ENCODE results near the gene ZNF25. TPM values are rescaled to one million over a fixed set of nuclear protein-coding genes. Genes with fewer than 3 reads are reported as not detected.
"Not testable (repeated sequence)": the region's sequence is repeated elsewhere in the genome, so short reads cannot be mapped to it uniquely, and the experiment has no call there.

ZNF25 gene
- total RNA-seq: 7.6 and 7.9 TPM in 2 replicates

DNA sequence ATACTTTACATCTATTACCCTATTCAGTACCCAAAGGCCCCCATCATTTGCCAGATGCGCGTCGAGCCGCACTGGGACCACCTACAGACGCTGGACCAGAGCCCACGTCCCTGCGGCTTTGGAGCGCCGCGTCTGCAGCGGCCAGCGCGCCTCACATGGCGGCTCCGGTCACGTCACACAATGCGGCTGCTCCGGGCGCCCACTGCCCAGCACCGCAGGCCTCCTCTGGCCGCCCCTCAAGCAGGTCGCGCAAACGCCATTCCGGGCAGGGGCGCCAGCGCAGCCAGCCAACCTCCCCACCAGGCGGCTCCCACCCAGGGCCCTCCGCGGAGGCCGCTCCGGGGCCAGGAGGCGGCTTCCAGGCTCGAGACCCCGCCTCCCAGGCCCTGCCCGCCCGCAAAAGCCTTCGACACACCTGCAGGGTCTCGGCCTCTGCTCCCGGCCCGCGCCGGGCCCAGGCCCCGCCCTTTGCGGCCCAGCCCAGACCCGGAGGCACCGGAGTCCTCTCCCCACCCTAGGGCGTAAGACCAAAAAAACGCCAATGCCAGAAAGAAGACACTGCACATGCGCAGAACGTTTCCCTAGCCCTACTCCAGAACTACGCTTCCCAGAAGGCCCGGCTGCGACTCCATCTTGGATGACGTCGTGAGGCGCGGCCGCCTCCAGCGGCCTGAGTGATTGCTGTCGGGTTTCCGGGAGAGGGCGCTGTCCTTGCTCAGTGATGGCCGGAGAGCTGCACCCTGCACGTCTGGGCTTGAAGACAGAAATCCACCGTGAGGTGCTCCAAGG is at the start of gene ZNF25:
Gene ZNF25 (minus strand): TSS at position 557 of the 789 bp plus-strand sequence. CDS start 4,925 bp downstream, outside the sequence.
- H3K4me1 Mint-ChIP-seq: peaks cover 23% of the 10 kb centered on the region
- H3K27ac Mint-ChIP-seq: peak within 1 kb of the TSS; percentile 98
- peaks cover 5% of the 10 kb centered on the region for H3K9me3 Mint-ChIP-seq
- peak; percentile 98 for DNase-seq
- peak within 1 kb of the TSS; percentile 95 for H3K4me3 Mint-ChIP-seq
- intact Hi-C loops (cut with micrococcal nuclease): loop anchor here (1.0 to 10.0 kb wide), 4 partner anchors 34 to 389 kb away; partner anchors contain the start of genes ZNF248, ZNF33A and ZNF37A
- H3K27me3 Mint-ChIP-seq: no peaks in the 10 kb centered on the region
- peaks cover 21% of the 10 kb centered on the region for H3K36me3 Mint-ChIP-seq (ENCODE audit: low read depth)

DNA sequence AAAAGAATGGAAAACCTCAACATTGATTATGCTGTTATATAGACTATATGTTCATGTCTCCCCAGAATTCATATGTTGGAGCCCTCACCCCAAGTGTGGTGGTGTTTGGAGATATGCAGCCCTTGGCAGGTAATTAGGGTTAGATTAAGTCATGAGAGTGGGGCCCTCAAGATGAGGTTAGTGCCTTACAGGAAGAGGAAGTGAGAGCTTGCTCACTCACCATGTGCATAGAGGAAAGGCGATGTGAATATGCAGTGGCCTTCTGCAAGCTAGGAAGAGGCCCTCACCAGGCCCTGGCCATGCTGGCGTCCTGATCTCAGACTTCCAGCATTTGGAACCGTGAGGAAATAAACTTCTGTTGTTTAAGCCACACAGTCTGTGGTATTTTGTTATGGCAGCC is 48.8 kb upstream of the ZNF25 start:
- H3K27ac Mint-ChIP-seq: peak overlapping the region; percentile 65
- H3K36me3 Mint-ChIP-seq (ENCODE audit: low read depth): peaks cover 92% of the 10 kb centered on the region
- intact Hi-C loops (cut with micrococcal nuclease): no loop called here
- H3K27me3 Mint-ChIP-seq: no peaks in the 10 kb centered on the region
- peaks cover 15% of the 10 kb centered on the region for H3K4me1 Mint-ChIP-seq
- H3K9me3 Mint-ChIP-seq: peaks cover 28% of the 10 kb centered on the region
- H3K4me3 Mint-ChIP-seq: no peak overlapping the region
- no peak for DNase-seq

DNA sequence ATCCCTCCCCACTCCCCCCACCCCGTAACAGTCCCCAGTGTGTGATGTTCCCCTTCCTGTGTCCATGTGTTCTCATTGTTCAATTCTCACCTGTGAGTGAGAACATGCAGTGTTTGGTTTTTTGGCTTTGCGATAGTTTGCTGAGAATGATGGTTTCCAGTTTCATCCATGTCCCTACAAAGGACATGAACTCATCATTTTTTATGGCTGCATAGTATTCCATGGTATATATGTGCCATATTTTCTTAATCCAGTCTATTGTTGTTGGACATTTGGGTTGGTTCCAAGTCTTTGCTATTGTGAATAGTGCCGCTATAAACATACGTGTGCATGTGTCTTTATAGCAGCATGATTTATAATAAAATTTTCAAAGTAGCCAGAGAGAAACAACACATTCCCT is 42.7 kb upstream of the ZNF25 start:
- H3K27ac Mint-ChIP-seq; DNase-seq; H3K4me1 Mint-ChIP-seq; H3K4me3 Mint-ChIP-seq; H3K27me3 Mint-ChIP-seq; intact Hi-C loops (cut with micrococcal nuclease): not testable (repeated sequence)
- Mint-ChIP-seq H3K9me3 (peaks cover 25% of the 10 kb centered on the region), H3K36me3 (ENCODE audit: low read depth) (peaks cover 87% of the 10 kb centered on the region)

DNA sequence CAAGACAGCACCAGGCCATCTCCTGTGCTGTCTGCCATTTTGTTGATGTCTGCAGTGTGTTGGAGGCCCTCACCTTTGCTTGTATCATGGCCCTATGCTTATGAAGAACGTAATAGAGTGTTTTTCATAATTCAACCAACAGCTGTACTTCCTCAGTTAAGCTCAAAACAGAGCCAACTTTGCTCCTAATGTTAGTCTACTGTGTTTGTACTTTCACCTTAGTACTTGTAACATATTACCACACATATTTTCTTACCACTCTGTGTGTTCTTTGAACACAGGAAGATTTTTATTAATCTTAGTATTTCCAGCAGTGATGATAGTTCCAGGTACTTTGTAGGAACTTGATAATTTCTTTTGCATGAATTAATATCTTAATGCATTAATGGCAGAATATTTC is 39.9 kb upstream of the ZNF25 start:
- Mint-ChIP-seq H3K27me3 (no peaks in the 10 kb centered on the region), H3K9me3 (peaks cover 25% of the 10 kb centered on the region), H3K4me3 (no peak overlapping the region), H3K36me3 (ENCODE audit: low read depth) (peaks cover 73% of the 10 kb centered on the region), H3K27ac (no peak overlapping the region), H3K4me1 (peaks cover 10% of the 10 kb centered on the region)
- DNase-seq: no peak
- intact Hi-C loops (cut with micrococcal nuclease): no loop called here

DNA sequence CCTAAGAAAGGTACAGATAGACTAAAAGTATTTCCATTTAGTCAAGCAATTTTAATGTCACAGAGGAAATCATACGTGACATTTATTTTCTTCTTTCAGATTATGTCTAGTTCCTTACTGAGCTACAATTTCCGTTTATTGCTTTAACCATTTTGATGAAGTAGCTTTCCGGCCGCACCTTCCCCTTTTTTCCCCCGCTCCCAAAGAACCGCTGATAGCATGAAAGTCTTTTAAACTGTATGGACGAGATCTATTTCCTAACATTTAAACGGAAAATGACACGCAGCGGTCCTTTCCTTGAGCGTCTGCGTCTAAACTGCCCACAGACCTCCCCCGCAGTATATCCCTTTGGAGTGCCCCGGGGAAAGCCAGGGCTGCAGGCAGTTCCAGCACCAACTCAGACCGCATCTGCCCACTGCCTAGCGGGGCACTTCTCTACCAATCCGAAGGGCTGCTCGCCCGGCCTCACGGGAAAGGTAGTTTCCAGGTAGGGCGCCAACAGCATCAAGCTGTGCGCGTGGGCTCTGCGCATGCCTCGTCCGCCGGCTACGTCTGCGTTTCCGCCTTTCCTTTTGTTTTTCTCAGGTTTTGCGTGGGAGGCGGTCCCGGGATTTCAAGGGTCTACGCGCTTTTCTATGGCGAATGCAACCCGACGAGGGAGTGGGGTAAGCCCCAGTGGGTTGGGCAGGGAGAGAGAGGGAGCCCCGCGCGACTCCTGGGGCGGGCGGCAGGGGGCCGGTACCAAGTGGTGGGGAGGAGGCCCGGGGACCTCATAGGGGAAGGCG is 33.9 kb upstream of the ZNF25 start, which contains the start of gene ZNF33A:
Gene ZNF33A (plus strand): TSS at position 557 of the 785 bp plus-strand sequence. CDS start 1,667 bp downstream, outside the sequence.
- Mint-ChIP-seq H3K36me3 (ENCODE audit: low read depth) (peaks cover 23% of the 10 kb centered on the region), H3K9me3 (no peaks in the 10 kb centered on the region), H3K4me1 (peaks cover 20% of the 10 kb centered on the region), H3K4me3 (peak within 1 kb of the TSS; percentile 87), H3K27ac (peak within 1 kb of the TSS; percentile 99), H3K27me3 (no peaks in the 10 kb centered on the region)
- intact Hi-C loops (cut with micrococcal nuclease): loop anchor here (1.0 to 2.0 kb wide), 3 partner anchors 34 to 392 kb away; partner anchors contain the start of genes ZNF248 and ZNF25
- peak; percentile 97 for DNase-seq

GRCh38 chr10:38007991-38008390 is 31.5 kb upstream of the ZNF25 start:
- H3K4me3 Mint-ChIP-seq: no peak overlapping the region
- no peak for DNase-seq
- intact Hi-C loops (cut with micrococcal nuclease): no loop called here
- H3K36me3 Mint-ChIP-seq (ENCODE audit: low read depth): peaks cover 9% of the 10 kb centered on the region
- H3K4me1 Mint-ChIP-seq: peaks cover 17% of the 10 kb centered on the region
- no peaks in the 10 kb centered on the region for H3K27me3 Mint-ChIP-seq
- no peak overlapping the region for H3K27ac Mint-ChIP-seq
- H3K9me3 Mint-ChIP-seq: no peaks in the 10 kb centered on the region

GRCh38 chr10:38007551-38007950 is 31.1 kb upstream of the ZNF25 start:
- no peak overlapping the region for H3K4me3 Mint-ChIP-seq
- no peak overlapping the region for H3K27ac Mint-ChIP-seq
- intact Hi-C loops (cut with micrococcal nuclease): no loop called here

DNA sequence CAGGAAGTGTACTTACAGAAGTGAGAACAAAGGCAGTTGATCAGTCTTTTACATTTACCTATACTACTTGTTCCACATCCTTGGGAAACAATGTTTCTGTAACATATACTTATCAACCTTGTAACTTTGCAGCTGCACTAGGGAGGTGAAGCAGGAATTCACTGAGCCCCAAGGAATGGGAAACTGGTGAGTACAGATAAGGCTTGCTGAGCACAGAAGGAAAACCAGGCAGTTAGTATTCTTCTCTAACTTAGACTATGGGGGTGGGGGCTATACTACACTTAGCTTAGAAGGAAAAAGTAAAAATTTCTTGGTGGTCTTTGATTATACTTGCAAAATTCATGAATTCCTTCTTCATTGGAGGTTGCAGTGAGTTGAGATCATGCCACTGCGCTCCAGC is 27.1 kb upstream of the ZNF25 start:
- H3K27ac Mint-ChIP-seq: no peak overlapping the region
- intact Hi-C loops (cut with micrococcal nuclease): no loop called here

More at GRCh38 chr10:38007551-38007950, 31.1 kb upstream of the ZNF25 start:
- no peak for DNase-seq
- Mint-ChIP-seq H3K4me1 (peaks cover 15% of the 10 kb centered on the region), H3K27me3 (no peaks in the 10 kb centered on the region), H3K9me3 (no peaks in the 10 kb centered on the region), H3K36me3 (ENCODE audit: low read depth) (peaks cover 7% of the 10 kb centered on the region)

DNA sequence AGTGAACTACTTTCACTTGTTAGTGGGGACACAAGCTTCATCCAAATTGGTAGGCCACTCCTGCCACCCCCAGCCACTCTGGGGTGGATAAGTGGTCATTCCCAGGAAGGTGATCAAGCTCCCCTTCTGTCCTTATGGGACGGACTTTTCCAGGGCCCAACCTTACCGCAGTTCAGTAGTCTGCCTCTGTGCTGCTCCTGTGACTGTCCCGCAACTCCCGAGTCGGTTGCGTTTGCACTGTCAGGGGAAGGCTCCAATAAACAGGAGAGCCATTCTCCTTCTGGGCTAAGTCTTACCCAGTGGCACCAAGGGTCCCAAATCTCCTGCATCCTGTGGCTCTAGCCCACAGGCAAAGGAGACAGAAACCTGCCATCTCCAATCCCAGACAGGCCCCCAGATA is 26.6 kb upstream of the ZNF25 start:
- H3K9me3 Mint-ChIP-seq: no peaks in the 10 kb centered on the region
- intact Hi-C loops (cut with micrococcal nuclease): no loop called here
- H3K36me3 Mint-ChIP-seq (ENCODE audit: low read depth): no peaks in the 10 kb centered on the region
- H3K4me3 Mint-ChIP-seq: no peak overlapping the region
- DNase-seq: no peak
- no peaks in the 10 kb centered on the region for H3K27me3 Mint-ChIP-seq
- no peaks in the 10 kb centered on the region for H3K4me1 Mint-ChIP-seq
- no peak overlapping the region for H3K27ac Mint-ChIP-seq

More for the DNA sequence above, 27.1 kb upstream of the ZNF25 start:
- Mint-ChIP-seq H3K4me3 (no peak overlapping the region), H3K27me3 (no peaks in the 10 kb centered on the region), H3K9me3 (no peaks in the 10 kb centered on the region), H3K4me1 (no peaks in the 10 kb centered on the region), H3K36me3 (ENCODE audit: low read depth) (no peaks in the 10 kb centered on the region)
- no peak for DNase-seq

DNA sequence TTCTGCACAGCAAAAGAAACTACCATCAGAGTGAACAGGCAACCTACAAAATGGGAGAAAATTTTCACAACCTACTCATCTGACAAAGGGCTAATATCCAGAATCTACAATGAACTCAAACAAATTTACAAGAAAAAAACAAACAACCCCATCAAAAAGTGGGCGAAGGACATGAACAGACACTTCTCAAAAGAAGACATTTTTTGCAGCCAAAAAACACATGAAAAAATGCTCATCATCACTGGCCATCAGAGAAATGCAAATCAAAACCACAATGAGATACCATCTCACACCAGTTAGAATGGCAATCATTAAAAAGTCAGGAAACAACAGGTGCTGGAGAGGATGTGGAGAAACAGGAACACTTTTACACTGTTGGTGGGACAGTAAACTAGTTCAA is 24.0 kb upstream of the ZNF25 start:
- H3K27ac Mint-ChIP-seq; H3K4me3 Mint-ChIP-seq; H3K27me3 Mint-ChIP-seq; H3K36me3 Mint-ChIP-seq (ENCODE audit: low read depth); H3K4me1 Mint-ChIP-seq; DNase-seq; intact Hi-C loops (cut with micrococcal nuclease); H3K9me3 Mint-ChIP-seq: not testable (repeated sequence)

DNA sequence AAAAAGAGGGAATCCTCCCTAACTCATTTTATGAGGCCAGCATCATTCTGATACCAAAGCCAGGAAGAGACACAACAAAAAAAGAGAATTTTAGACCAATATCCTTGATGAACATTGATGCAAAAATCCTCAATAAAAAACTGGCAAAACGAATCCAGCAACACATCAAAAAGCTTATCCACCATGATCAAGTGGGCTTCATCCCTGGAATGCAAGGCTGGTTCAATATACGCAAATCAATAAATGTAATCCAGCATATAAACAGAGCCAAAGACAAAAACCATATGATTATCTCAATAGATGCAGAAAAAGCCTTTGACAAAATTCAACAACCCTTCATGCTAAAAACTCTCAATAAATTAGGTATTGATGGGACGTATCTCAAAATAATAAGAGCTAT is 22.5 kb upstream of the ZNF25 start:
- H3K4me3 Mint-ChIP-seq; H3K27me3 Mint-ChIP-seq; H3K27ac Mint-ChIP-seq; DNase-seq; H3K36me3 Mint-ChIP-seq (ENCODE audit: low read depth); intact Hi-C loops (cut with micrococcal nuclease); H3K4me1 Mint-ChIP-seq; H3K9me3 Mint-ChIP-seq: not testable (repeated sequence)

DNA sequence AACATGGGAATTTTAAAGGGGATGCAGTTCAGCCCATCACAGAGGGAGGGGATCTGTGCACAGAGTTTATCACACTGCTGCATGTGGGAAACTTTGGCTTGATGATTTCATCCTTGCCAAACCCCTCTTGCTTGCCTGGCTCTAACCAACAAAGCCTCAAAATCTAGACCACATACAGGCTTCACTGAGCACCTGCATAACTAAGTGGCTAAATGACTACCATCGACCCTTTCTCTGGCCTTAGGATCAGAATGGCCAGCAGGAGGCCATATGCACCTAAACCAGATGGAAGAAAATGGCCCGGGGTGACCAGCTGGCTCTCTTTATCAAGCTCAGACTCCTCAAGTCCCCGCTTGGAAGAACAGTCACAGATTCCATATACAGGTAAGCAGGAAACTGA is 15.6 kb upstream of the ZNF25 start:
- Mint-ChIP-seq H3K4me1 (no peaks in the 10 kb centered on the region), H3K36me3 (ENCODE audit: low read depth) (no peaks in the 10 kb centered on the region), H3K27me3 (no peaks in the 10 kb centered on the region), H3K27ac (no peak overlapping the region), H3K4me3 (no peak overlapping the region), H3K9me3 (no peaks in the 10 kb centered on the region)
- no peak for DNase-seq
- intact Hi-C loops (cut with micrococcal nuclease): no loop called here

GRCh38 chr10:37991655-37992054 is 15.2 kb upstream of the ZNF25 start:
- Mint-ChIP-seq H3K27ac (no peak overlapping the region), H3K36me3 (ENCODE audit: low read depth) (no peaks in the 10 kb centered on the region), H3K9me3 (no peaks in the 10 kb centered on the region), H3K4me3 (no peak overlapping the region), H3K27me3 (no peaks in the 10 kb centered on the region), H3K4me1 (no peaks in the 10 kb centered on the region)
- intact Hi-C loops (cut with micrococcal nuclease): no loop called here
- no peak for DNase-seq

DNA sequence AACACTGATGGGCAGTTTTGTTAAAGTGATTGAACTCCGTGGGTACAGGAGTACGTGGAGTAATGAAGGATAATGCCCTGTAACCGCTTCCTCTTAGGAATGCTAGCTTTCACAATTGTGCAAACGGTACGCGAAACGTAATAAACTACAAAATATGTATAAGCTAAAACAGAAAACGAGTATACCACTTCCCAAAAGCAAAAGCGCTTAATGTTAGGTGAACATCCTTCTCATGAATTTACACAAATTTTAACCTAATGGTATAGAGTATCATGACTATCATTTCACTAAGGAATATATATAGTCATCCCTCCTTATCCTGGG is 395 bp upstream of the ZNF25 start:
- H3K27ac Mint-ChIP-seq: peak overlapping the region; percentile 98

More for the DNA sequence above, 395 bp upstream of the ZNF25 start:
- H3K4me3 Mint-ChIP-seq: peak overlapping the region; percentile 95
- intact Hi-C loops (cut with micrococcal nuclease): loop anchor here (1.0 to 10.0 kb wide), 4 partner anchors 33 to 388 kb away; partner anchors contain the start of genes ZNF248, ZNF33A and ZNF37A
- peaks cover 5% of the 10 kb centered on the region for H3K9me3 Mint-ChIP-seq
- no peaks in the 10 kb centered on the region for H3K27me3 Mint-ChIP-seq
- H3K4me1 Mint-ChIP-seq: peaks cover 23% of the 10 kb centered on the region
- peaks cover 18% of the 10 kb centered on the region for H3K36me3 Mint-ChIP-seq (ENCODE audit: low read depth)
- DNase-seq: no peak

Measured in activated CD4-positive, alpha-beta T cell treated with anti-CD3 and anti-CD28 coated beads, Interleukin-2, amount 10 ng/mL, durations not matched to agents 24 days and 14 days (primary cell).